ENCODE data around the gene ADAMTSL1.

The ADAMTSL1 gene

GRCh38 chr9:18703151-18703900 is 229.4 kb downstream of the ADAMTSL1 start:
- DNase-seq (ENCODE audit: low read depth): no peak

DNA sequence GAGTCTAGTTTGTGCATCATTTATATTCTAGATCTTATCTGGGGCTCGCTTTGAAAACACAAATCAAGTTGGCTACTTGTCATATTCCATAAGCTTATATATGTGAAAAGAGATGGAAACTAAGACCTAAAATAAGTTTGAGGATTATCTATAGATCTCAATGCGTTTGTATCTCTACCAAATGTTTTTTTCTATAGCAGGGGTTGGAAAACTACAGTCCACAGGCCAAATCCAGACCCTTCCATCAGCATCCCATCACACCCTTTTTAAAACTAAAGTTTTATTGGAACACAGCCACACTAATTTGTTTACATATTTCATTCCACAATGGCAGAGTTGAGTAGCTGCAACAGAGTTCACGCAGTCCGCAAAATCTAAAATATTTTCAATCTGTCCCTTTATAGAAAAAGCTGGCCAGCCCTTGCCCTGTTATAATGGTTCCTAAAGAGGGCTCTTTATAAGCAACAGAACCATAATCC is 230.0 kb downstream of the ADAMTSL1 start:
- DNase-seq (ENCODE audit: low read depth): no peak

- peak; percentile 50 for DNase-seq (ENCODE audit: low read depth)
Observed at GRCh38 chr9:18705796-18706392, 231.9 kb downstream of the ADAMTSL1 start.

- DNase-seq (ENCODE audit: low read depth): no peak
Observed at GRCh38 chr9:18706648-18707047, 232.7 kb downstream of the ADAMTSL1 start.

GRCh38 chr9:18707061-18707461 is 233.1 kb downstream of the ADAMTSL1 start:
- peak; percentile 15 for DNase-seq (ENCODE audit: low read depth)

DNA sequence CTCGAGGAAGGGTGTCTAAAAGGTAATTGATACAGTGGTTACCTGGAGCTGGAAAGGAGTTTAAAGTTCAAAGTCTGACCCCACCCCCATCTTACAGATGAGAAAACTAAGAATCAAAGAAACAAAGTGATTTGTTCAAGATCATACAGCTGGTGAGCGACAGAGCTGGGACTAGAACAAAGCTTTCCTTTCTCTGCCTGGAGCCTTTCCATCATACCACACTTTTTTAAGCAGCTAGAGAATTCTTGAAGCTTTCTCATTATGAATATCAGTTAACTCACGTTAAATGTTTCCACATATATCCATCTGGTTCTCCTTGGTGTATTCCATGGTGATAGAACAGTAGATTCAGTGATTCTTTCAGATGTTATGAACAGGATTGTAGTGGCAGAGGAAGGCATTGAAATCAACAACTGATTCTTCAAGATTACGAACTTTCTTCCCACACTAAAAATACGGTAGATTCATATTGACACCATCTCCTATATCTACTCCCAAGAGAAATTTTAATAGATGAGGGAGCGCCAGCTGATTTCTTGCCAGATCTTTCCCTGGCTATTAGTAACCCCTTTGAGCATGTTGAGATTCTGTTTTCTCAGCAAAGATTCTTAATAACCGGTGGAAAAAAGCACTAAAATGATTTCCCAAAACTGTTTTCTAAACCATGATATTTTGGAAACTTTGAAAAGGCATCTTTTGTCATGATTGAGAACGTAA is 233.7 kb downstream of the ADAMTSL1 start:
- DNase-seq (ENCODE audit: low read depth): no peak

GRCh38 chr9:18708429-18708828 is 234.5 kb downstream of the ADAMTSL1 start:
- DNase-seq (ENCODE audit: low read depth): no peak

- DNase-seq (ENCODE audit: low read depth): peak; percentile 55
Observed at GRCh38 chr9:18710065-18710464, 236.1 kb downstream of the ADAMTSL1 start.

- peak; percentile 68 for DNase-seq (ENCODE audit: low read depth)
Observed at GRCh38 chr9:18717759-18718158, 243.8 kb downstream of the ADAMTSL1 start.

GRCh38 chr9:18718393-18718792 is 244.4 kb downstream of the ADAMTSL1 start:
- no peak for DNase-seq (ENCODE audit: low read depth)

GRCh38 chr9:18718932-18719331 is 245.0 kb downstream of the ADAMTSL1 start:
- DNase-seq (ENCODE audit: low read depth): no peak

DNA sequence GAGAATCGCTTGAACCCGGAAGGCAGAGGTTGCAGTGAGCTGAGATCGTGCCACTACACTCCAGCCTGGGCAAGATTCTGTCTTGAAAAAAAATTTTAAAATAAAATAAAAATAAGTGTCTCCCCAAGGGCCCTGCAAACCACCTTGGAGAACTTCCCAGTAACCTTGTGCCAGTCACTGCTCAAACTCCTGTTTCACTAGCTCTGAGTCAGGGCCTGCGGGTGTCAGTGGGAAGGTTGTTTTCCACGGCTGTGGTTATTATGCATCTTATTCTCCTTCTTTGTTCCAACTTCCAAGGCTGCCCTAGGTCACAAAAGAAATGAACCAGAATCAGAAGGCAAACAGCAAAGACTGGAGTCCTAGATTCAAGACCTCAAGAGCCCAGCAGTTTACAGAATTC is 246.7 kb downstream of the ADAMTSL1 start:
- DNase-seq (ENCODE audit: low read depth): peak; percentile 48

GRCh38 chr9:18721267-18721994 is 247.5 kb downstream of the ADAMTSL1 start:
- peak; percentile 52 for DNase-seq (ENCODE audit: low read depth)

DNA sequence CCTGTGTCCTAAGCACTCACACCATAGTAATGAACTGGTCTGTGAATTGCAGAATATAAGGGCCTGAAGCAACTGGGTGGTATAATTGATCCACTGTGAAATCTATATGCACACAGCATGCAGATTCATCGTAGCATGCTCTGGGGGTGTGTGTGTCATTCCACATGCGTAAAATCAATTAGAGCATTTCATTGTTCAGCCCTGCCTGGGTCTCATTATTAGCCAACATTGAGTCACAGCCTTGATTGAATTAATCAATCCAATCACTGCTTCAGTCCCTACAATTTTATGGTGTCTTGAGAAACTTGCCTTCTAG is 248.0 kb downstream of the ADAMTSL1 start:
- DNase-seq (ENCODE audit: low read depth): no peak

DNA sequence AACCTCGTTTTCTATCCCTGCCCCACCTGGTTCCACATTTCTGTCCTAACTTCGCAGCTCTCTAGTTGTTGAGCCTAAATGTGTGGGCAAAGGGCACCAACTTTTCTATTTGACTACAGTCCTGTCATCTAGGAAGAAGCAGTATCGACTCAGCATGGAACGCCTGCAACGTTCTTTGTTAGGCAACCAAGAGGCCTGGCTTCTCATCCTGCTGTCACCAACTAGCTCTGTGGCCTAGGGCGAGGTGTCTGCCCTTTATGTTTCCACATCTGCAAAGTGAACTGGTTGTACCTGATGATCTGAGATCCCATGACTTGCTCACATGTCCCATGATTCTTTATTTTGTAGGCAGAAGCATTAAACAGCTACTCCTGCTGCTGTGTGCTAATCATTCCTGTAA is 248.9 kb downstream of the ADAMTSL1 start:
- no peak for DNase-seq (ENCODE audit: low read depth)

- no peak for DNase-seq (ENCODE audit: low read depth)
Observed at GRCh38 chr9:18723366-18723765, 249.4 kb downstream of the ADAMTSL1 start.

- peak; percentile 78 for DNase-seq (ENCODE audit: low read depth)
Observed at GRCh38 chr9:18726546-18726945, 252.6 kb downstream of the ADAMTSL1 start.

GRCh38 chr9:18727904-18728303 is 254.0 kb downstream of the ADAMTSL1 start:
- DNase-seq (ENCODE audit: low read depth): no peak

GRCh38 chr9:18728642-18729041 is 254.7 kb downstream of the ADAMTSL1 start:
- no peak for DNase-seq (ENCODE audit: low read depth)

DNA sequence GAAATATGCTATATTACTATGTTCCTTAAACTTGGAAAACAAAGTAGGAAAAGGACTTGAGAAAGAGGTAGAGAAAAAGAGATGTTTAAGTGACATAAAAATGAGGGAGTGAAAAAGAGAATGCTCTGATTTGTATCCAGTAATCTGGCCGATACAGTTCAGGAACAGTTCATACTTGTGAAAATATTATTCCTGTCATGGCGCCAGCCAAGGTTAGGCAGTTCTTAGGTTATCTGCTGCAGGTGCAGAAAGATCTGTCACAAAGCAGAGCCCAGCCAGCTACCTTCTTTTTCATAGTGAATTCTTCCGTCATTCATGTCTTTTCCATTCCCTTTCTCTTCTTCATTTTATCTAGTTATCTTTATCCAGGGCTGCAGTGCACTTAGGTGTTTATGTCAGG is 256.3 kb downstream of the ADAMTSL1 start:
- no peak for DNase-seq (ENCODE audit: low read depth)

DNA sequence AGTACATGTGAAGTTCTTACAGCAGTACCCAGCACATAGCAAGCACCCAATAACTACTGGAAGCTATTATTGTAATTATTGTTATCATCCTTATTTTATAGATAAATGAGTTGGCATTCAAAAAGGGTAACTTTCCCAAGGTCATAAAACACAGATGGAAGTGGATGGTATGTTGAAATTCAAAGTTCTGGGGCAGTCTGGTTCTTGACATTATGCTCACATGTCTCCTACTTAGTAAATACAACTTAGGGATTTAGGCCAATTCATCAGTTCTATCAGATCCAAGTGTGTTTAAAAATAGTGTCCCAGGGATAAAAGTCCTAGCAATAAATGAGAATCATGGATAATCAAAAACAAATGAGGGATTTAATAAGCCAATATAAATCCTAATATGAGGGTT is 265.2 kb downstream of the ADAMTSL1 start:
- DNase-seq (ENCODE audit: low read depth): peak; percentile 16

DNA sequence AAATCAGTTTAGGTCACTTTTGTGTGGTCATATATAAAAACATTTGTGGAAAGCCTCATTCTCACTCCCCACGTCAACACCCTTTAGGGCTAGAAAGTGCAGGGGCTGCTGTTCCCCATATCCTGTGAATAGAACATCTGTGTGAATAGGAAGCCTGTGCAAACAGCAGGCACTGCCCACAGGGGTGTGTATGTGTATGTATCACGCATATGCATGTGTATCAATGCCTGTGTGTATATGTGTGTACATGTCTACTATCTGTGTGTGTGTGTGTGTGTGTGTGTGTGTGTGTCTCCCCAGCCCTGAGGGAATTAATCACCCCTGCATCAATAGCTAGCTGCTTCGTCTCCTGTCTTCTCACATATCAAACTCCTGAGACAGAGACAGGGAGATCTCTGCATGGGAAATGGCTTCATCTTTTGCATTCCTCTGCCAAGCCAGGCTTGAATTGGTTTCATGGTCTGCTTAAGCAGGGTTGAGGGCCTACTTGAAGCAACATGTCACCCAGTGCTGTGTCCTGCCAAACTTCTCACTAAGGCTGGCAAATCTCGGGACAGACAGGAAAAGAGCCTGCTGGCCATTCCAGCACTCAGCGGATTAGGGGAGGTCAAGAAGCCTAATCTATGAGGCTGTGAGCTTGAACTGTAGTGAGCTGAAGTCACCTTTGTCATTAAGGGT is 265.8 kb downstream of the ADAMTSL1 start:
- no peak for DNase-seq (ENCODE audit: low read depth)

Data from EH (cell line).